ENCODE results near the gene TSPOAP1.

DNA sequence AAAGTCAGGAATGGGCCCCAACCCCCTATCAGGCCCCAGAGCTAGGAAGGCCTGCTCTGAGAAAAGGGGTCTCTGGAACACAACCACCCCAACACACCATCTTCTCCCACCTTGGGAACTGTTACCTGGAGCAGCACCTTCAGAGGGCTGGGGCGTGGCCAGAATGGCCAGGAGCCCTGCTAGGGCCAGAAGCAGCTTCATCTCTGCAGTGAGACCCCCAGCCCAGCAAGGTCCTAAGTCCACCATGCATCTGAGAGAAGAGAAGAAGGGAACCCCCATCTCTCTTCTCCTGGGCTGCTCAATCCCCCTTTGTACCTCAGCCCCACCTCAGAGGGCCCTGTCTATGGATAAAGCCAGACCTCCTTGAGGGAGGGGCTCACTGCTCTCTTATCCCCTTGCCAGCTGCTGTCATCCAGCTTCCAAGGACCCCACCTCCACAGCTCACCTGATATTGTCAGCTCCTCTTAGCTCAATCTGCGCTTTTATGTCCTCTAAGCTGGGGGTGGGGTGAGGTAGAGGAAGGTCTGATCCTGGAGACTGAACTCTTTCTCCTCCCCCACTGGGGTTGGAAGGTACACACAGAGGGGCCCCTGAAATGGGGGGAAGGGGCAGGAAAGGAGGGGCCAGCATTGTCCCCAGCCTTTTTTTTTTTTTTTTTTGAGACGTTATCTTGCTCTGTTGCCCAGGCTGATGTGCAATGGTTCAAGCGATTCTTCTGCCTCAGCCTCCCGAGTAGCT is 47.9 kb downstream of the TSPOAP1 start, which contains the start of gene MPO:
- TF ChIP-seq, protein P1, sequence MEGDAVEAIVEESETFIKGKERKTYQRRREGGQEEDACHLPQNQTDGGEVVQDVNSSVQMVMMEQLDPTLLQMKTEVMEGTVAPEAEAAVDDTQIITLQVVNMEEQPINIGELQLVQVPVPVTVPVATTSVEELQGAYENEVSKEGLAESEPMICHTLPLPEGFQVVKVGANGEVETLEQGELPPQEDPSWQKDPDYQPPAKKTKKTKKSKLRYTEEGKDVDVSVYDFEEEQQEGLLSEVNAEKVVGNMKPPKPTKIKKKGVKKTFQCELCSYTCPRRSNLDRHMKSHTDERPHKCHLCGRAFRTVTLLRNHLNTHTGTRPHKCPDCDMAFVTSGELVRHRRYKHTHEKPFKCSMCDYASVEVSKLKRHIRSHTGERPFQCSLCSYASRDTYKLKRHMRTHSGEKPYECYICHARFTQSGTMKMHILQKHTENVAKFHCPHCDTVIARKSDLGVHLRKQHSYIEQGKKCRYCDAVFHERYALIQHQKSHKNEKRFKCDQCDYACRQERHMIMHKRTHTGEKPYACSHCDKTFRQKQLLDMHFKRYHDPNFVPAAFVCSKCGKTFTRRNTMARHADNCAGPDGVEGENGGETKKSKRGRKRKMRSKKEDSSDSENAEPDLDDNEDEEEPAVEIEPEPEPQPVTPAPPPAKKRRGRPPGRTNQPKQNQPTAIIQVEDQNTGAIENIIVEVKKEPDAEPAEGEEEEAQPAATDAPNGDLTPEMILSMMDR (IDR thresholded peaks at IDR 0.05; ENCODE audit: low read depth, low read length): no peak
- no peak for TF ChIP-seq MYC (IDR thresholded peaks at IDR 0.05; ENCODE audit: low read depth, low read length)
